GM21367 (cell line): ENCODE results near the gene DOK4.
"Not testable (repeated sequence)": the region's sequence is repeated elsewhere in the genome, so short reads cannot be mapped to it uniquely, and the experiment has no call there.

Experiments
- ATAC-seq: cut with Tn5 transposase; IDR thresholded peaks from one replicate; pipeline ENCODE4 v1.9.1; 2021; ENCODE audit not compliant: unreplicated experiment

DOK4 gene

DNA sequence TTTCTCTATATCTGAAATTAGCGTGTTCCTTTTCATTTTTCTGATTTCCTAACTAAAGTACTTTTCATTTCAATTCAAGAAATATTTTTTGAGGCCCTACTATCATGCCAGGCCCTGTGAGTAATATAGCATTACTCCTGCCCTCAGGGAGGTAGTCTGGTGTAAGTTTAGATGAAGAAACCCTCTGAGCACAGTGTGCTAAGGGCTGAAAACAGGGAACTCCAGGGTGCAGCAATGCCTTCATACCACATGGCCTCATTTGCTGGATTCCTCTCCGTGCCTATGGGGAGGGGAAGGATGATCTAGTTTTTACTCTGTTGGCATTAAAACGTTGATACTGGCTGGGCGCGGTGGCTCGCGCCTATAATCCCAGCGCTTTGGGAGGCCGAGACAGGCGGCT, 34.3 kb downstream of the DOK4 start:
- ATAC-seq, result no peak

DNA sequence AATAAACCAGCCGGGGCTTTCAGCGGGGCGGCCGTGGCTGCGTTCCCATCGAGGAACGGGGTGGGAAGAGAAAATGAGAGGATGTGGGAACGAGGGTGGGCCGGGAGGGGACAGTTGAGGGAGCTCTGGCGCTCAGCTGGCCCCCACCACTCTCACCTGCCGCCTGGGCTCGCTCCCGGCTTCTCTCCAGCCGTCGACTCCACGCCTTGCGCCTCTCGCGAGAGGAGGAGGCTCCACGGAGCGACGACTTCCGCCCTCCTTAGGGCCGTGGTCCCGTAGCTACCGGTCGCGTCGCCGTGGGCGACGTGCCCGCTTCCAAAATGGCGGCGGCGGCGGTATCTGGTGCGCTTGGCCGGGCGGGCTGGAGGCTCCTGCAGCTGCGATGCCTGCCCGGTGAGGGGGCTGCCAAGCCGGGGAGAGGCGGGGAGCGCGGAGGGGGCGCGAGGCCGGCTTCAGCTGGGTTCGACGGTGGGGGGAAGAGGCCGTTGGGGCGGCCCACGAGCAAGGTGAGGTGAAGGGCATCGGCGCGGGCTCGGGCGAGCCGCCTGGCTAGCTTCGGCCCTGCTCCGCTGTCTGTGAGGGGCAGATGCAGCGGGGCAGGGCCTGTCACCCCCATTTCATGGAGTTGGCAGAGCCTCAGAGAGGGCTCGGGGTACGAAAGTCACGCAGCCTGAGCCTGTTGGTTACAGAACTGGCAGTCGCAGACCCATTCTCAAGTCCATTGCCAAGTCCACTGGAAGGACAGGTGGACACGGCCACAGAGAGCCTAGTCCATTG, 38.9 kb downstream of the DOK4 start, which contains the start of the genes CIAPIN1 and COQ9:
TSS of gene CIAPIN1 (minus strand) at position 200 of the 777 bp plus-strand sequence. CDS start 6,457 bp downstream, outside the sequence.
TSS of gene COQ9 (plus strand) at position 294 of the 777 bp plus-strand sequence. CDS start at position 321, 27 bp downstream.
- peak; percentile 97 for ATAC-seq

DNA sequence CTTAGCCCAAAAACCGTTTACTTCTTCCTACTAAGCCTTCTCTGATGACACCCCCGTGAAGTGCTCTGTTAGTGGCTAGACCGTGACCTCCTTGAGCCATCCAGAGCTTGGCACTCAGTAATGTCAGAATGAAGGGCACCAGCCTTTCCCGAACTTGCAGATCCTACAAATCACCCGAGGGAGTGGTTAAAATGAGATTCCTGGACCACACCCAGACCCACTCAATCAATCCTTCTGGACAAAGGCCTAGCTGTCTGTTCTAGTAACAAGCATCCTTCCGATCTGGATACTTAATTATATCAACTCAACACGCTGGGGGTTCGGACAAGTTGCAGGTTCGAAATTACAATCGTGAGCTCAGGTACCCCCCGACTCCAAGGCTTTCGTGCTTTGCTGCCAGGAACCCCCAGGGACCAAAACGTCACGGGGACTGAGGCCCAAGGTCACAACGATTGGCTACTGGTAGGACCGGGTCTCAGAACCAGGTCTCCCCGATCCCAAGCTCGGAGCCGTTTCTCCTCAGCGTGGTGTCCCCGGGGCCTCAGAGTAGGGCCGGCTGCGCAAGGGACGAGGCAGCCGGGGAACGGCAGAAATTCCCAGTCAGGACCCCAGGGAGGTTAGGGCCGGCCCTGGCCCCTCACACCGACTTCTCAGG, 39.6 kb downstream of the DOK4 start:
- no peak for ATAC-seq

DNA sequence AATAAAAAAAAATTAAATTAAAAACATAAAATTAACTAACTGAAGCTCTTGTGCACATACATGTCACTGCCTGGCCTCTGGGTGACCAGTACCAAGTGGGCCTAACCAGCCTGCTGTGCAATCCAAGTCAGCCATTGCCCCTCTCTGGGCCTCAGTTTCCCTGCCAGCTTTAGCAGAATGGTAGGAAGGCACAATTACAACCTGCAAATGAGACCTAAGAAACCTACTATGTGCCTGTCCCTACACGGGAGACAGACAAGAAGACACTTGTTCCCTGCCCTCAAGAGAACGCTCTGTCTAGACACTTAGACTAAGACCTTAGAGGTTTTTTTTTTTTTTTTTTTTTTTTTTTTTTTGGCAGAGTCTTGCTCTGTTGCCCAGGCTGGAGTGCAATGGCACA, 40.8 kb downstream of the DOK4 start:
- no peak for ATAC-seq

DNA sequence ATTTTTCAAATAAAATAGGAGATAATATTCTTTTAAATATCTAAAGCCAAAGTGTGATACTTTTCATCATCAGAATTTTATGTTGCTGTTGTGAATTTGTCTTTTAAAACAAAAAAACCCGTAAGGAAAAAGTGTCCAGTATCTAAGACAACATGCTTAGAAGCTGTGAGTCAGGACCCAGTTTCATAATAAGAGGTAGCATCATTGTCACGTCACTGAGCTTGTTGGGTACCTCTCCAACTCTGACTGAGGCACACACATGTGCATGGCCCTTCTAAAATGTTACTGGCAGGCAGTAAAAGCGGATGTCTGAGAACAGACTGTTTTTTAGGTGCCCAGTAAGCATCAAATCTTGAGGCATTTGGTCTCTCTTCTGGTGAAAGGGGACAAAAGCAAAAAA, 41.6 kb downstream of the DOK4 start:
- ATAC-seq, result no peak

DNA sequence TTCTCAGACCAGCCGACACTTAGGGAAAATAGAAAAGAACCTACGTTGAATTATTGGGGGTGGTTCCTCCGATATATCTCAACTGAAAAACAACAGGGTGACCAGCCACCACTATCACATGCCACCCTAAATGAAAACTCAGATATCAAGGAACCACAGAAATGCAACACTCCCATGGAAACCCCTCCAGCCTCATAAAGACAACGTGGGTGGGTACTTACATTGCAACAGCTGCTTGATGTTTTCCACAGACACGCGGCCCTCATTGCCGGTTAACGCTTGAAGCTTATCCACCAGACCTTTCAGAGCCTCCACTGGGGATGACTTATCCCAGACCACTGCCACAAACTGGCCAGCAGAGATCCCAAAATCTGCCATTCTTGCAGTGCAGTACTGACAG, 45.7 kb downstream of the DOK4 start:
- not testable (repeated sequence) for ATAC-seq

DNA sequence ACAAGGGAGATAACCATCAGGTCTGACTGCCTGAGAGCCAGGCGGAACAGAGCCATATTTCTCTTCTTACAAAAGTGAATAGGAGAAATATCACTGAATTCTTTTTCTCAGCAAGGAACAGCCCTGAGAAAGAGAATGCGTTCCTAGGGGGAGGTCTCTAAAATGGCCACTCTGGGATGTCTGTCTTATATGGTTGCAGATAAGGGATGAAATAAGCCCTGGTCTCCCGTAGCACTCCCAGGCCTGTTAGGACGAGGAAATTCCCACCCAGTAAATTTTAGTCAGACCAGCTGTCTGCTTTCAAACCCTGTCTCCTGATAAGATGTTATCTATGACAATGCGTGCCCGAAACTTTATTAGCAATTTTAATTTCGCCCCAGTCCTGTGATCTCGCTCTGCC, 46.3 kb downstream of the DOK4 start:
- ATAC-seq, result not testable (repeated sequence)

DNA sequence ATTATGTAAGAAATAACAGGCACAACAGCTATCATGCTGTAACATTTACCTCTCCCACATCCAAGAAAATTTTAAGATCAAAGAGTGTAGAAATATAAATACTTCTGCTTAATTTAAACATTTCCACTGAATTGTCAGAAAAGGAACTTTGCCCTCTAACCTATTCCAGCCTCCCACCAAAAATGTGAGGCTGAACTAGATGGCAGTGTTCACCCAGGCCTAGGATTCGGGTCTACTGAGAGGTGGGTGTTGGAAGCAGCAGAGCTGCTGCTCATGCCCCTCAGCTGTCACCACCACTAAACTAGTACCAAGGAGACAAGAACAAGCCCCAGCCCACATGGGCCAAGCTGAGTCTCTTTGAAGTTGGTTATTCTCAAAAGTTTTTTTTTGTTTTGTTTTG, 50.5 kb downstream of the DOK4 start:
- ATAC-seq, result no peak

DNA sequence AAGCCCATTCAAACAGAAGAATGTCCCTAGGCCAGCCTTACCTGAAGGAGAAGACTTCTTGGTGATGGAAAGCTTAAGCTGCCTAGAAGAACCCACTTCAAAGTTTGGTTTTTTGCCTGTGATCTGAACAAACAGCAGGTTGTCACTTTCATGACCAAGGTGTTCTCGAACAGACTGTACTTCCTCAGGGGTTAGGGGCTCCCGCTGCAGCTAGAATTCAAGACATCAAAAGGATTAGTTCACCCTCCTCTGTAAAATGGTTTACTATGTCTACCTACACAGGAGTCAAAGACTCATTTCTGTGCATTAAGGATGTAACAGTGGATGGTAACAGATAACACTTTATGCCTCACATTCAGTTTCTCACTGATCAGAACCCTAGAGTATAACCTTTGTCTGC, 52.3 kb downstream of the DOK4 start:
- ATAC-seq, result no peak

DNA sequence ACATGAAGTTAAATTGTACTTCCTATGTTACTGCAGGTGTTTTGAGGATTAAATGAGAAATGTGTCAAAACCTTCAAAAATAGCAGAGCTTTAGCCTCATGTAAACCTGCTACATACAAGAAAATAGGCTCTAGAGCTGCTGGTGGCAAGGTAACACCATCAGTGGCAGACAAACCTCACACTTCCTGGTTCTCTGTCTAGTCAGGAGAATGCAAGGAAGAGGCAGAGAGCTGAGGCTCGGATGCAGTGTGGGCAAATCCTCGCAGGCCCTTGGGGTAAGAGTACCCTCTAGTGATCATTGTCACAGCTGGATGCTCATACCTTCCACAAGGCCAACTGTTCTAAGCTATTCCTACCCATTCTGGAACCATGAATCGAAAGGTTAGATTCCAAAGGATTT, 53.3 kb downstream of the DOK4 start:
- no peak for ATAC-seq

DNA sequence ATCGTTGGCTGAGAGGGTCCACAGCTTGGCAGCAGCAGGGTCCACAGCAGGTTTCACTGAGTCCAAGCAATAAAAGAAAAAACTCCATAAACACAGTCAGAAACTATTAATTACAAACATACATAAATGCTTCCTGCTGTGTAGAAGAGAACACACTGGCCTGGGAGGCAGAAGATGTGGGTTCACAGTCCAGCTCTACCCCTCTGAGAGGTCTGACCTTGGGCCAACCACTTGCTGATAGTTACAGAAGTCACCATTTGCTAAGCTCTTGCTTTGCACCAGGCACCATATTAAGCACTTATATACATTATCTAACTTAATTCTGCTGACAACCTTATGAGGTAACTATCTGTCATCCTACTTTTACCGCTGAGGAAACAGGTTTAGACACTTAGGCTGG, 53.8 kb downstream of the DOK4 start:
- ATAC-seq, result no peak

DNA sequence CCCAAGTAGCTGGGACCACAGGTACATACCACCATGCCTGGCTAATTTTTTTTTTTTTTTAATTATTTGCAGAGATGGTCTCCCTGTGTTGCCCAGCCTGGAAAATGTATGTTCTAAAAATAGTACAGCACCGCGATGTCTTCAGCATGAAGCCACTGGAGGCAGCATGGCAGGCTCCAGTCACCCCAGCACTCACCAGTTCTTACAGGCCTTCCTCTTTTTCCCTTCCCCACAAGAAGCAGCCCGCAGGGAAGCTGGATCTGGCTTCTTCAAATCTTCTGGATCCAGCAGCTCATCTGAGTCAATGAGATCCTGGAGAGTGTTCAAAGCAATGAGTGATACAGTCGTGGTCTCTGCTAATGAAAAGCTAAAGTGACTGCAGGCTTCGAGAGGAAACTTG, 55.3 kb downstream of the DOK4 start:
- no peak for ATAC-seq

DNA sequence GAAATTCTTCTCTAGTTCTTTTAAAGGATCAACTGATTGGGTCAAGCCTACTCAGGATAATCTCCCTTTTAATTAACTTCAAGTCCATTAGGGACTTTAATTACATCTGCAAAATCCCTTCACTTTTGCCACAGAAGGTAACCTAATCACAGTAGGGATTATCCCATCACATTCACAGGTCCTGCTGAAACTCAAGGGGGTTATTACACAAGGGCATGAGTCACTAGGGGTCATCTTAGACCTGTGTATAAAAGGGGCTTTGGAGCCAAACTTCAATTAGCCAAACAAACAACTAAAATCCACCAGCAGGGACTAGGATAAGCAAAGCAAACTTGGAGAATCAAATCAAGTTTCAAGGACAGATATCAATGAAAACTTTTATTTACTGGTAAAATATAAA, 58.5 kb downstream of the DOK4 start:
- no peak for ATAC-seq

DNA sequence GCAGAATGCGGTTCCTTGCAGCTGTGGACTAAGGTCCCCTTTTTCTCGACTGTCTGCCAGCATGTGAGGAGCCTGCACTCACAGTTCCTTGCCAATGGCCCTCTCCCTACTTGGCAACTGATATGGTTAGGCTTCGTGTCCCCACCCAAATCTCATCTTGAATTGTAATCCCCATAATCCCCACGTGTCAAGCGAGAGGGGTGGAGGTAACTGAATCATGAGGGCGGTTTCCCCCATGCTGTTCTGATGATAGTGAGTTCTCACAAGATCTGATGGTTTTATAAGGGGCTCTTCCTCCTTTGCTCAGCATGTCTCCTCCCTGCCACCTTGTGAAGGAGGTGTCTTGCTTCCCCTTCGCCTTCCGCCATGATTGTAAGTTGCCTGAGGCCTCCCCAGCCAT, 59.0 kb downstream of the DOK4 start:
- no peak for ATAC-seq

DNA sequence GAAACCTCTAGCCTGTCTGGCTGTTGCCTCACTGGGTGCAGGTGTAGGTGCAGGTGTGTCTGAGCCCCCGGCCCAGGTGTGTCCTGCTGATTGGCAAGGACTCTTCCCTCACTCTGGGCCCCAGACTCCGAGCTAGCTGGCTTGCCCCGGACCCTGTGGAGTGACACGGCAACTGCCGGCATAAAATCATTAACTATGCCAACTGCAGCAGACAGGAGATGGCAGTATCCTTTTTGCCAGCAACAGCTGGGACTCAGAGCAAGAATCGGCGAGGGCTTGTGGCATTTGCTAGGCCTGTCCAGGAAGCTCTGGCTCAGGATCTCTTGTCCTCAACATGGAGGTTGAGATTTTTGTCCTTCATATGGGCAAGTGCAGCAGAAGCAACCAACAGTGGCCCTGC, 59.9 kb downstream of the DOK4 start:
- no peak for ATAC-seq

DNA sequence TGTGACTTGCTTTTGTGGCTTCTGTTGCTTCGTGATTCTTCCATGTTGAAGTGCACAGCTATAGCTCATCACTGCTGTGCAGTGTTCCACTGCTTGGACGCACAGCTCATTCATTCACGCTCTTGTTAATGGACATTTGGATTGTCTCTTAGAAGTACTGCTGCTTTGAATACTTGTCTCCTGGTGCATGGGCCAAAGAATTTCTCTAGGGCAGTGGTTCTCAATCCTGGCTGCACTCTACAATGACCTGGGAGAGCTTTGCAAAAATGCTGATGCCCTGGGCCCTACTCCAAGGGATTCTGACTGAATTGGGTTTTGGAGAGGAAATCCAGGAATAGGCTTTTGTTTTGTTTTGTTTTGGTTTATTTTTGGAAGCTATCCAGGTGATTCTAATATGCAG, 61.7 kb downstream of the DOK4 start:
- no peak for ATAC-seq

DNA sequence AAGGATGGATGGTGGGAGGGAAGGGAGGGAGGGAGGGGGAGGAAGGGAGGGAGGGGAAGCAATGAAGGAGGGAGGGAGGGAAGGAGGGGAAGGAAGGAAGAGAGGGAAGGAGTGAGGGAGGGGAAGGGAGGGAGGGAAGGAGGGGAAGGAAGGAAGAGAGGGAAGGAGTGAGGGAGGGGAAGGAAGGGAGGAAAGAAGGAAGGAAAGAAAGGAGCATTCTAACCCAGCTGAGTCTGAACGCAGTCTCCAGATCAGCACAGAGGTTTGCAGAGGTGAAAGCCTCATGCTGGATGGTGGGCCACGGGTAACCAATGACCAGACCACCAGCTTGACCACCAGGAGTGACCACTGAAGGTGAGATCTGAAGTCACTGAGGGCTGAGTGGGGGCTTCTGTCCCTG, 63.1 kb downstream of the DOK4 start:
- ATAC-seq, result no peak

DNA sequence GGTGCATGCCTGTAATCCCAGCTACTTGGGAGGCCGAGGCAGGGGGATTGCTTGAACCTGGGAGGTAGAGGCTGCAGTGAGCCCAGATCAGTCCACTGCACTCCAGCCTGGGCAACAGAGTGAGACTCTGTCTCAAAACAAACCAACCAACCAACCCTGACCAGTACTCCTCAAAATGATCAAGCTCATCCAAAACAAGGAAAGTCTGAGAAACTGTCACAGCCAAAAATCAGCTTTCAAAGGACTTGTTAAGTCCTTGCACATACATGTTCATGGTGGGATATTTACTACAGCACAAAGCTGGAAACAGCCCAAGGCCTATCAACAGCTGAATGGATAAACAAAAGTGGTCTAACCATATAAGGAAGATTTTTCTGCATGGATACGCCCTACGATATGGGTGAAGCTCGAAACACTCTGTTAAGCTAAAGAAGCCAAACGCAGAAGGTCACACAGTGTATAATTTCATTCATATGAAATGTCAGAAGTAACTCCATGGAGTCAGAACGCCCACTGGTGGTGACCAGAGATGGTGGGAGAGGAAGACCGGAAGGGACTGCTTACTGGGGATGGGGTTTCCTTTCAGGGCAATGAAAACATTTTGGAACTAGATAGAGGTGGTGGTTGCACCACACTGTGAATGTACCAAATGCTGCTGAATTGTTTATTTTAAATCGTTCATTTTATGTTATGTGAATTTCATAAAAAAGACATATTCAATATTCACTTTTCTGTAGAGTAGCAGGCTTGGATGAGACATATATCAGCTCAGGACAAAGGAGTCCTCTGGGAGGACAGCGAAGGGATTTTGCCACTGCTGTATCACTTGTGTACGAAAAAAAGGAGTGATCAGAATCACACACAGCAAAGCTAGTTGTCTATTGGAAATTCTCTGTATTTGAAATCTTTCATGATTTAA, 64.0 kb downstream of the DOK4 start:
- ATAC-seq, result no peak
